HFF-Myc (cell line): Measurements from ENCODE around the gene CYP4V2.

Experiments
- DNase-seq: peaks from one replicate; pipeline ENCODE4 v3.0.0-alpha.2; 2011; ENCODE audit warnings: low read depth; ENCODE audit errors: extremely low read depth
- H3K4me3 ChIP-seq: replicated peaks from 2 replicates; pipeline ENCODE4 v1.5.1; 2011; ENCODE audit warnings: low read depth, mild to moderate bottlenecking, control low read depth, low read length
- TF ChIP-seq, protein P1 (sequence below): IDR thresholded peaks from 2 replicates; pipeline ENCODE4 v1.5.1; 2012; ENCODE audit warnings: mild to moderate bottlenecking, low read depth, low read length, control low read depth; ENCODE audit errors: missing control alignments

The CYP4V2 gene

GRCh38 chr4:186204686-186205085 is 13.3 kb downstream of the CYP4V2 start:
- TF ChIP-seq, protein P1, sequence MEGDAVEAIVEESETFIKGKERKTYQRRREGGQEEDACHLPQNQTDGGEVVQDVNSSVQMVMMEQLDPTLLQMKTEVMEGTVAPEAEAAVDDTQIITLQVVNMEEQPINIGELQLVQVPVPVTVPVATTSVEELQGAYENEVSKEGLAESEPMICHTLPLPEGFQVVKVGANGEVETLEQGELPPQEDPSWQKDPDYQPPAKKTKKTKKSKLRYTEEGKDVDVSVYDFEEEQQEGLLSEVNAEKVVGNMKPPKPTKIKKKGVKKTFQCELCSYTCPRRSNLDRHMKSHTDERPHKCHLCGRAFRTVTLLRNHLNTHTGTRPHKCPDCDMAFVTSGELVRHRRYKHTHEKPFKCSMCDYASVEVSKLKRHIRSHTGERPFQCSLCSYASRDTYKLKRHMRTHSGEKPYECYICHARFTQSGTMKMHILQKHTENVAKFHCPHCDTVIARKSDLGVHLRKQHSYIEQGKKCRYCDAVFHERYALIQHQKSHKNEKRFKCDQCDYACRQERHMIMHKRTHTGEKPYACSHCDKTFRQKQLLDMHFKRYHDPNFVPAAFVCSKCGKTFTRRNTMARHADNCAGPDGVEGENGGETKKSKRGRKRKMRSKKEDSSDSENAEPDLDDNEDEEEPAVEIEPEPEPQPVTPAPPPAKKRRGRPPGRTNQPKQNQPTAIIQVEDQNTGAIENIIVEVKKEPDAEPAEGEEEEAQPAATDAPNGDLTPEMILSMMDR: no peak
- peak overlapping the region; percentile 41 for H3K4me3 ChIP-seq
- no peak for DNase-seq

GRCh38 chr4:186205156-186205555 is 13.8 kb downstream of the CYP4V2 start:
- TF ChIP-seq, protein P1: no peak
- peak overlapping the region; percentile 41 for H3K4me3 ChIP-seq
- no peak for DNase-seq

DNA sequence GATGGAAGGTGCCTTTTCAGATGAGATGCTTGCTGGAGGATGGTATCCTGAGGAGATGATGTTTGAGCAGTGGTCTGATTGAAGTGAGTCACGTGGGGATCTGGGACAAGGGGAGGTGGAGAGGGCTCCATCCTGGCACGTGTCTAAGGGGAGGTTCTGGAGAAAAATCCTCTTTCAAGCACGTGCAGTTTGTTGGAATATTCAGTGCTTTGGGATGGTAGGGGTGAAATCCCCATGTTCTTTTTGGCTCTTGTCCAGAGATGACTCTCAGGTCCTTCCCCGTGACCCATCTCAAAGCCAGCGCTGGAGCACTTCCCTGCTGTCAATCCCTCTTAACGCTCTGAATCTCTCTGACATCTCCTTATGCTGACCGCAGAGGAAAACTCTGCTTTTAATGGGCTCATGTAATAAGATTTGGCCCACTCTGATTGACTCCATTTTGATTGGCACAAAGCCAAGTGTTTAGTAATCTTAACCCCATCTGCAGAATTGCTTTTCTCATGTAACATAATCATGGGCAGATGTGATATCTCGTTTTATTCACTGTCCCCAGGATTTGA is 25.2 kb downstream of the CYP4V2 start:
- TF ChIP-seq, protein P1: no peak
- no peak for DNase-seq
- H3K4me3 ChIP-seq: no peak overlapping the region

- DNase-seq: no peak
- TF ChIP-seq, protein P1: no peak
- H3K4me3 ChIP-seq: no peak overlapping the region
These were observed 26.4 kb downstream of the CYP4V2 start for GRCh38 chr4:186217733-186218293.

DNA sequence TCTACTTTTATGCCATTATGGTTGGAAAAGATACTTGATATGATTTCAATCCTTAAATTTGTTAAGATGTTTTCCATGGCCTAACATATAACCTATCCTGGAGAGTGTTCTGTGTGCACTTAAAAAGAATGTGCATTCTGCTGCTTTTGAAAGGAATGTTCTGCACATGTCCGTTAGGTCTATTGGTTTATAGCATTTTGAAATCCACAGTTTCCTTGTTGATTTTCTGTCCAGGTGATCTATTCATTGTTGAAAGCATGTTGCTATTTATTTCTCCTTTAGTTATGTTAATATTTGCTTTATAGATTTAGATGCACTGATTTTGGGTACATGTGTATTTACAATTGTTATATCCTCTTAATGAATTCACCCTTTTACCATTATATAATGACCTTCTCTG is 30.3 kb downstream of the CYP4V2 start:
- TF ChIP-seq, protein P1: no peak
- DNase-seq: no peak
- H3K4me3 ChIP-seq: no peak overlapping the region

DNA sequence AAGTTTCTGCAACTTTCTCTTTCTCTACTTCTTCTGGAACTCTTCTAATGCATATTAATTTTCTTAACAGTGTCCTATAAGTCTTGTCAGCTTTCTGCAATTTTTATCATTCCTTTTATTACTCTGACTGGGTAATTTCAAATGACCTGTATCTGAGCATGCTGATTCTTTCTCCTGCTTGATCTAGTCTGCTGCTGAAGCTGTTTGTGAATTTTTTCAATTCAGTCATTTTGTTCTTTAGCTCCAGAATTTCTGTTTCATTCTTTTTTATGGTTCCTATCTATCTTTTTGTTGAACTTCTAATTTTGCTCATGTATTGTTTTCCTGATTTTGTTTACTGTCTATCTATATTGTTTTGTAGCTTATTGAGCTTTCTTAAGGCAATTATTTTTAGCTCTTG is 34.5 kb downstream of the CYP4V2 start:
- DNase-seq: no peak
- TF ChIP-seq, protein P1: no peak
- H3K4me3 ChIP-seq: no peak overlapping the region

DNA sequence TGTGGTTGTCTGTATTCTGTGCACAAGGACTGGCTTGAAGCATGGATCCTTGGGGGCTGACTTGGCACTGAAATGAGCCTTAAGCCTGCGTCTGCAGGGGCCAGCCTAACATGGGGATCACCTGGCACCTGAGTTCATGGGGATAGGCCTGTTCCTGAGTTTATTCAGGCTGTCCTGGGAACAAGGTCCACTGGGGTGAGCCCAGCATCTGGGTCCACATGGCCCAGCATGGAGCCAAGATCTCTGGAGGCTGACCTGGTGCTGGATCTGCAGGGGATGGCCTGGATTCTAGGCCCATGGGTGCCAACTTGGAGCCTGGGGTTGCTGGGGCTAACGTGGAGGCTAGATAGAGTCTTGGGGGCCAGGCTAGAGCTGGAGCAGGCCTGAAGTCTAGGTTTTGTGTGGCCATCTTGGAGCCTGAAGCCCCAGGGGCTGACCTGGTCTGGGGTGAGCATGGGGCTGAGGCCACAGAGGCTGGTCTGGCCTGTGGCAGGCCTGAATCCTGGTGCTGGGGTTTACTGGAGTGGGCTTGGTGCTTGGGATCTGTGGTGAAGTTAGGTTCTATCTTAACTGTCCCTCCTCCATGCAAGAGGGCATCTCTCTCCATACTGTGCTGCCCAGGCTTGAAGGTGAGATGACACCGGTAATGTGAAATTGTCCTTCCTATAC is 35.3 kb downstream of the CYP4V2 start:
- no peak for DNase-seq
- H3K4me3 ChIP-seq: no peak overlapping the region
- TF ChIP-seq, protein P1: no peak
